Mononuclear cell (primary cell): ENCODE results near the gene TOM1L2. TPM values are rescaled to one million over a fixed set of nuclear protein-coding genes. Genes with fewer than 3 reads are reported as not detected.

Experiments
- H3K27me3 ChIP-seq: 2 replicates; pipeline ENCODE4 v1.6.0; 2011; ENCODE audit warnings: low read length, control low read depth; ENCODE audit not compliant: insufficient read depth
- H3K4me1 ChIP-seq: 2 replicates; pipeline ENCODE4 v1.5.1; 2011; ENCODE audit warnings: mild to moderate bottlenecking, low read length, control low read depth; ENCODE audit not compliant: insufficient read depth
- H3K4me3 ChIP-seq: 2 replicates; pipeline ENCODE4 v1.5.1; 2011; ENCODE audit warnings: mild to moderate bottlenecking, low read length, moderate library complexity
- H3K9me3 ChIP-seq: 2 replicates; pipeline ENCODE4 v1.5.1; 2011; ENCODE audit warnings: low read depth, mild to moderate bottlenecking, control low read depth, low read length
- total RNA-seq: library from RNA; depleted of rRNA; stranded (reverse); fragments of >200 nt; gene quantifications from one replicate; pipeline ENCODE4 v1.2.3, GENCODE V29; 2012

The TOM1L2 gene
- total RNA-seq, 1 donor = 14.4 TPM

DNA sequence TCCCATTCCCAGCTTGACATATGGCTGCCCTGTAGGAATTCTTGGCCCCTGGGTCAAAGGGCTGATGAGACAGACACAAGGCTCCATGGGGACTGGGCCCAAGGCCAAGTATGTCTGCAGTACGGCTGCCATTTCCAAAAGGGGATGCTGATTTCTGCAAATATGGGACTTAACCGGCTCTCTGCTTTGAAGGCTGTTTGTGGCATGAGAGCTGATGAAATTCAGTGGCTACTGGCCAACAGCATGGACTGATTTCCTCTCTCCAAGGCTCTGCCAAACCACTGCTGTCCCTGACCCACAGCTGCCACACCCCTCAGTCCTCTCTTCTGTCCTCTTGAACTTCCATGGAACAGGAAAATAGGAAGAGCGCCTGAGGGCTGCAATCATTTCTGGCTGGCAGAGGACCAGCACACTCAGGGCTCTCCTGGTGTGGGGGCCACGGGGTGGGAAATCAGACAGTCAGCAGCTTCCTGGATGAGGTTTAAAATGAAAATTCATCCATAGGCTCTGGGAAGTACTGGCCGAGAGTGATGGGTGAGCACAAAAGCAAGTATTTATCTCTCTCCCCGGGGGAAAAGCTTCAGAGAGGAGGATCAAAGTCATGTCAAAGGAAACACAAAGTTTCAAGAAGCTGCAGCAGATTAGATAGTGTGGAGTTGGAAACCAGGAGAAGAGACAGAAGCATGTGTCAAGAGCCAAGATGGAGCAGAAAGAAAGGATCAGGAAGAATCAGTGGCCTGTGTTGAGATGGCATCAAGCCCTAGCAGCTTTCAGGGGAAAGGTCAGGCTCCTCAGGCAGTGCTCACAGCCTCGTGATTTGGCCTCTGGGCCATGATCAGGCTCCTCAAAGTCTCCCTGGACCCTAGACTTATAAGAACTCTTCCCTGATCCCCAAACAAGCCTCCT, 71.3 kb downstream of the TOM1L2 start:
- Histone ChIP-seq H3K4me3 (no peak overlapping the region), H3K4me1 (peaks cover 13% of the 10 kb centered on the region), H3K9me3 (no peaks in the 10 kb centered on the region), H3K27me3 (no peaks in the 10 kb centered on the region)

DNA sequence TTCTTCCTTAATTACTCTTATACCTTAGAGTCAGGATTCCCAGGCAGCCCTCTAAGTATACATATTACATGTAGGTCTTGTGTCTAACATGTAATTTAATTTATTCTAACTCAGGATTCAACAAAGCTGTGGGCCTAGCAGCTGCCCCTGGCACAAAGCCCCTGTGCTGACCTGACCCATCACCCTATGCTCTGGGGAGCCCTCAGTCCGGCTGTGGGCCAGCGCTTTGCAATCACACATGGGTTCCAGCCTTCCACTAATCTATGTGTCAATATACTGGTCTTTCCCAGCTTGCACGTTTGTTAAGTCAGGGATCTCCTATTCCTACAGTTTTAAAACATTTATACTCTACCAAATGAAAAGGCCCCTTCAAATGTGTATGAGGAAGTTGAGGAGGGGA, 72.7 kb downstream of the TOM1L2 start:
- Histone ChIP-seq H3K9me3 (no peaks in the 10 kb centered on the region), H3K4me3 (no peak overlapping the region), H3K4me1 (peaks cover 13% of the 10 kb centered on the region), H3K27me3 (no peaks in the 10 kb centered on the region)

DNA sequence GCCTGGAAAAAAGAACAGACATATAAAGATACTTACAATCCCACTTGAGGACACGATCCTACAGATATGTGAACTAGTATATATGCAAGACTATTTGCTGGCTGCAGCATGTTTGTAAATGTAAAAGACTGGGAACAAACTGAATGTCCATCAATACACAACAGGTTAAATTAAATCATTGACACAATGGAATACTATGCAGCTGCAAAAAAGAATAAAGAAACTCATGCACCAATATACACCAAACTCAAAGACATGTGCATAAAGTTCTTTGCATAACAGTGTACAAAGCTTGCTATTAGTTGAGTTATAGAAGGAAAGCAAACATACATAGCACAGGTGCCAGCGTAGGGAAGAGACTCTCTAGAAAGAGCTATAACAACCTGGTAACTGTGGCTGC, 73.5 kb downstream of the TOM1L2 start:
- H3K27me3 ChIP-seq = no peaks in the 10 kb centered on the region
- H3K4me3 ChIP-seq = no peak overlapping the region
- H3K9me3 ChIP-seq = no peaks in the 10 kb centered on the region
- H3K4me1 ChIP-seq = peaks cover 13% of the 10 kb centered on the region

DNA sequence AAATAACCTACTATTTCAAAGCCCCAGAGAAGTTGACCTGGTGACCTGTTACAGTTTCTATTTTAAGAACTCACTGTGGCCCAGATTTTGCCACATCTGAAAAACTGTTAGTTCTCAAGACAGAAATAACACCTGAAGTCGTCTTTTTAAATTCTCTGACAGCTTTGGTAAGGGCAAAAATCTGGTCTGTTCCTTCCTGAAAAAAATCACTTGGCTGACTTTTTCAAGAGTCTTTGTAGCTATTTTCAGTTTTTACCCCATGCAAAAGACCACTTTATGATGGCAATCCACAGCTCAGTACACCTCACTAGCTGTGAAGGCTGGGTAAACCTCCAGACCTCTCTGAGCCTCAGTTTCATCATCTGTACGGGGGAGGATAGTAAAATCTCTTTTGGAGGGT, 74.8 kb downstream of the TOM1L2 start:
- Histone ChIP-seq H3K4me3 (no peak overlapping the region), H3K9me3 (no peaks in the 10 kb centered on the region), H3K27me3 (no peaks in the 10 kb centered on the region)

DNA sequence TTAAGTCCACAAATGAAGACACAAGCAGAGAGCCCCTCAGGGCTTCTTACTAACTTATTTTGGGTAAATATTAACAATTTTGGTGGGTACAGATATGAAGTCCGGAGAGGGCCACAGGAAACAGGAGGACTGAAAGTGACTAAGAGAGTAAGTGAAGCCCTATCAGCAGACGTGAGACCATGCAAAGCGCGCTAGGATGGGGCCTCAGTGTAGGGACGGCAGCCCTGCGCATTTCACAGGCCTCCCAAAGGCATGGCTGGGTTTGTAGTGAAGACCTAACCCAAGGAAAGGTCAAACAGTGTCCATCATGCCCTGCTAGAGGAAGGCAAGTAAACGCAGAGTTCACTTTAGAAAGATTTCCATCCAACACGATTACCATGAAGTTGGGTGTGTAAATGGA, 75.5 kb downstream of the TOM1L2 start:
- H3K4me3 ChIP-seq = no peak overlapping the region

More for the DNA sequence above, 74.8 kb downstream of the TOM1L2 start:
- peaks cover 13% of the 10 kb centered on the region for H3K4me1 ChIP-seq

DNA sequence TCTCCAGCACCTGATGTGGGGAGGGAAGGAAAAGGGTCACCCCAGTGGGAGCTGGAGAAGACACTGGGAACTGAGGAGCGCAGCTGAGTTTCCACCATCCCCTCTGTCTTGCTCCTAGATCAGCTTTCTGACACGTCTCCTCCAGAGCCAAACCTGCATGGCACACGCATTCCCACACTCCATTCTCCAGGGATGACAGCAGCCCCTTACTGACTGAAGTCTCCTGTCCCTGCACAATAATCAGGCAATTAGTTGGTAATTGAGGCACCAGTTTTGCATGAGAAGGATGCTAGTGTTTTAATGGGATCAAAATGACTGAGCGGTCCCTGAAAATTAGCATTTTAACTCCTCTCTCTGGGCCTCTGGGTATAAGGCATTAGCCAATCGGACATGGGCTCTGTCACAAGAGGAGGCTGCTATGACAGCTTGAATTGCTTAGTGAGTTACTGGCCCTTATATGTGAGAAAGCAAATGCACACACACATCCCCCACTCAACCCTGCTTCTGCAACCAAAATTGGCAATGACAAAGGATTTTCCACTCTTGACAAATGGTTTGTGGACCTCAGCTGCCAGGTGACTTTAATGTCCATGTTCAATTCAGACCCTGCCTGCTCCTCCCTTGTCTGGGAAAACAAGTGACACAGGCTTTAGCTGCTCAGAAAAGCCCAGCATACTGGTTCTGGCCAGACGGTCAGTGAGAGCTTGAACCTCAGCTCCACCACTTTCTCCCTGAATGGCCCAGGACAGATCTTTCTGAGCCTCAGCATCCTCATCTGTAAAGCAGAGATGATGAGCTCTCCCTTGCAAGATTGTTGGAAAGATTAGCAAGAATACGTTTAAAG, 78.2 kb downstream of the TOM1L2 start:
- H3K4me3 ChIP-seq = no peak overlapping the region
- no peaks in the 10 kb centered on the region for H3K4me1 ChIP-seq
- no peaks in the 10 kb centered on the region for H3K9me3 ChIP-seq
- H3K27me3 ChIP-seq = no peaks in the 10 kb centered on the region

More for the DNA sequence above, 75.5 kb downstream of the TOM1L2 start:
- Histone ChIP-seq H3K4me1 (peaks cover 13% of the 10 kb centered on the region), H3K27me3 (no peaks in the 10 kb centered on the region), H3K9me3 (no peaks in the 10 kb centered on the region)

DNA sequence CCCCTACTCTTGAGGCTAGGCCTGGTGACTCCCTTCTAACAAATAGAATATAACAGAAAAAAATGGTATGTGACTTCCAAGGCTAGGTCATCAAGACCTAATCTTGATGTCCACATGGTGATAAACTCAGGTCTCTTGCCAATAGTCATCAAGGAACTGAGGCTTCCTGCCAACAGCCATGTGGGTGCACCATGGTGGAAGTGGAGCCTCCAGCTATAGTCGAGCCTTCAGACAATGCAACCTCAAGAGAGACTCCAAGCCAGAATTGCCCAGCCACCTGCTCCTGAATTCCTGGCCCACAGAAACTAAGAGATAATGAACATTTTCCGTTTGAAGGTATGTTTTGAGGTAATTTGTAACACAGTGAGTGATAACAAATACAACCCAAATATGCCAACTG, 79.5 kb downstream of the TOM1L2 start:
- H3K4me1 ChIP-seq = no peaks in the 10 kb centered on the region
- H3K9me3 ChIP-seq = no peaks in the 10 kb centered on the region
- H3K27me3 ChIP-seq = no peaks in the 10 kb centered on the region
- no peak overlapping the region for H3K4me3 ChIP-seq

DNA sequence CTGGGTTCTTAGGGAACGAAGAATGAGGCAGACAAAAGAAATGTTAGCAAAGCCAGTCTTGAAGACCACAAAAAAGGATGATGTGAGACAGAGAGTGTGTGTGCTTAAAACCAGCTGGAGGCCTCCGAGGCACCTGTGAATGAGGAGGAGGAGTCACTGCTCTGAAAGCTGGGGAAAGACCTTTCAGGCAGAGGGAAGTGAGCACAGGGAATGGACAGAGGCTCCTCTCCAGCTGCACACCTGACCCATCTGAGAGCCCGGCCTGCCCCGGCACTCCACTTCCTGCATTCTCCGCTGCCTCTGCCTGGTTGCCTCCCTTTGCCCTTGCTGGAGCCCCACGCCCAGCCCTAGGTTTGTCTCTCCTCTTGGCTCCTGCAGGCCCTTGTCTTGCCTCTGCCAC, 80.2 kb downstream of the TOM1L2 start:
- no peak overlapping the region for H3K4me3 ChIP-seq
- no peaks in the 10 kb centered on the region for H3K4me1 ChIP-seq
- H3K9me3 ChIP-seq = no peaks in the 10 kb centered on the region

DNA sequence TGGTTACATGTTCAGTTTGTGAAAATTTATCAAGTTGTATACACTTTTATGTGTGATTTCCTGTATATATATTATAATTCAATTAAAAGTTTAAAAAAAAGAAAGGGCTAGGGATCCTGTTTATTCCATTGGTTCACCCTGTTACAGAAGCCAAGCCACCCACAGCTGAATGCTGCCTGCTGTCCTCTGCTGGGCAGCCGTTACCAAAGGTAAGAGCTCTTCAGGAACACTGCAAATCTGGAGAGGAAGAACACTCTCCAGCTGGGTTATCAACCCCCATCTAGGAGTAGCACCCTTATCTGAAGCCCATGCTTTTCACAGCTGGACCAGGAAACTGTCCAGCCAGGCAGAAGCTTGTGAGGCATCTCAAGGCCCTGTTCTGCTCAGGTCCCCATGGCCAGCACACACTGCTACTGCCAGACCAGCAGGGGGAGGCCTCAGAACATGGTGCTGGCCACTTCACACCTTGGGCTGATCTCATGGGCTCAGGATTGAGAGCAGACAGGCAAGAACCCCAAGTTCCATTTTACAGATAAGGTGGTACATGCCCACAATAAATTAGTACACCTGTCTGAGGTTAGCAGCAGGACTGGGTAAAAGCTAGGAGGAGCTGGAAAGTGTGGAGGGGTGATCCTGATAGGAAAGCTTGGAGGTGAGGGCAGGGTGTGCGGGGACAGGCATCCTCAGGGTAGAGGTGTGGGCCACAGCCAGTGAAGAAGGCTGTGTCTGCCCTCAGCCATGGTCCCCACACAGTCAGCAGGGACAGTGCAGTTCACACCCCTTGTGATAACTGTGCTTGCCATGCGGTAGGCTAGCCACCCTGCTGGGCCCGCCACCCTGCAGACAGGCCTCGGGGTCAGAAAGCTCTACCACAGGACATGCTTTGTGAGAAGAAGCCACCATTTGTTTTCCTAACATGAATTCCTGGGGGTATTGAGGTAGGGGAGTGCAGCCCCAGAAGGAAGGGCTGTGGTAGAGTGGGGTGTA, 81.1 kb downstream of the TOM1L2 start:
- Histone ChIP-seq H3K27me3 (no peaks in the 10 kb centered on the region), H3K9me3 (no peaks in the 10 kb centered on the region), H3K4me1 (no peaks in the 10 kb centered on the region), H3K4me3 (no peak overlapping the region)

More for the DNA sequence above, 80.2 kb downstream of the TOM1L2 start:
- no peaks in the 10 kb centered on the region for H3K27me3 ChIP-seq

DNA sequence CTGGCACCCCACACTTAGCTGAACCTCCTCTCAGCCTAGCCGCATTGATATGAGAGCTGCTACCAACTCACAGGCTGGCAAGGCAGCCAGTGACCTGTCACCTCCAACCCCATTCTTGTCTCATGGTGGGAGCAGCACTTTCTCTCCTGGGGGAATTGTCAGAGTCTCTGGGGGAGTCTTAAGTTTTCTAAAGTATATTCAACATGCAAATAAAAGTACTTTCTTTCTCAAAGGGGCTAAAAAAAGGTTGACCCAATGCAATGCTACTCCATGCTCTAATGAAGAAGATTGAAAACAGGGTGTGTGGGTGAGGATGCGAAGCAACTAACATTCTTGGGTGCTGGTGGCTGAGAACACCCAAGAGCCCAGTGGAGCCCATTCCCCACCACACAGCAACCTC, 82.3 kb downstream of the TOM1L2 start:
- Histone ChIP-seq H3K4me3 (no peak overlapping the region), H3K27me3 (no peaks in the 10 kb centered on the region), H3K4me1 (no peaks in the 10 kb centered on the region), H3K9me3 (no peaks in the 10 kb centered on the region)

DNA sequence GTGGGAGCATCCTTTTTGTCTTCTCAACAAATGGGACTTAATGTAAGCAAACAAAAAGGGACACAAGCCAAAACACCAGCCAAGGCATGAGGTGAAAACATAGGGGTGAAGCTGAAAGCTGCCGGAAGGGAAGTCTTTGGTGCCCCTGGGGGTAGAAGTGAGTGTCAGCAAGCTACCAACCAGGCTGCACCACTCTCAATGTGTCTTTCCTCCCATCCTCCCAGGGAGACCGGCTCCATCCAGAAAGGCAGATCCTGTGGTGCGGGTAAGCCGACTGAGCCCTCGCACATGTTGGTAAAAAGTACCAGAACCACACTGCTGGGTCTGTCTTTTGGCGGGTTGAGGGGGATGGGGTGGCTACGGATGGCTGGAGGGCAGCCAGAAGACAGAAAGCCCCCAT, 83.4 kb downstream of the TOM1L2 start:
- Histone ChIP-seq H3K9me3 (no peaks in the 10 kb centered on the region), H3K4me3 (no peak overlapping the region), H3K27me3 (no peaks in the 10 kb centered on the region), H3K4me1 (no peaks in the 10 kb centered on the region)

DNA sequence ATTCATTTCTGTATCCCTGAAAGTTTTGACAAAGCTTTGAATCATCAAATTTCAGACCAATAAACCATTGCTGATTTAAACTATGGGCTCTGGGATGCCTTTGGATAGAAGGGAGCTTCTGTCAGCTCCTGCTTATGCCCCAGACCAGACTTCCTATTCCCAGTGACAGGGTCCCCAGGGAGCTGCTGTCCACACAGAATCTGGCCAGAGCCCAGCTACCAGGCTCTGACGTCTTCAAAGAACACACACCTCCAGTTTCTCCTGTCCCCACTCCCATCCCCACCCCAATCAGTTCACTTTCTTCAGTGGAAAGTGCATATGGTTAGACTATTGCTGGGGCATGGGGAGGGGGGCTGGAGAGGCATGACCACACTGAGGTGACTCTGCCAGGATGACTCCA, 83.8 kb downstream of the TOM1L2 start:
- H3K27me3 ChIP-seq = no peaks in the 10 kb centered on the region

DNA sequence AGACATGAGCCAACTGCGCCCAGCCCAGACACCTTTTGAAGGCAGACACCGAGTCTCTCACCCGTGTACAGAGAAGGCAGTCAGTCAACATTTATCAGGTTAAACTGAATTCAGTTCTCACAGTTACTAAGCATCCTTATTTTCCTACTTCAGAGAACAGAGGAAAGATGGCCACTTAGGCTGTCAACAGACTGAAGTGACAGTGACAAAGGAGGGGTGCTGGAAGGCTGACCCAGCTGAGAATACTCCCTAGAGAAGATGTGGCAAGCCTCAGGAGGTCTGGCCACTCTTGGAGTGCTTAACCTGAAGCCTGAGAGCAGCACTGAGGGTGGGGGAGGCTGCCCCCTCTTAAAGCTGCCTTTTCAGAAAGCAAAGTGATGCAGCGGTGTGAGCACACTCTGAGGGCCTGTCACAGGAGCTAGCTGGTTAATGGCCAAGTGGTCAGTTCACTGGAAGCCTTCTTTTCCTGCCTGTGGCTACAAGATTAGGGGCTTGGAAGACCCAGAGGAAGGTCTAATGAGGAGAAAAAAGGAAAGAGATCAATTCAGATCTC, 84.4 kb downstream of the TOM1L2 start:
- Histone ChIP-seq H3K27me3 (no peaks in the 10 kb centered on the region), H3K4me1 (no peaks in the 10 kb centered on the region), H3K9me3 (no peaks in the 10 kb centered on the region), H3K4me3 (no peak overlapping the region)

More for the DNA sequence above, 83.8 kb downstream of the TOM1L2 start:
- no peak overlapping the region for H3K4me3 ChIP-seq
- H3K4me1 ChIP-seq = no peaks in the 10 kb centered on the region
- no peaks in the 10 kb centered on the region for H3K9me3 ChIP-seq

DNA sequence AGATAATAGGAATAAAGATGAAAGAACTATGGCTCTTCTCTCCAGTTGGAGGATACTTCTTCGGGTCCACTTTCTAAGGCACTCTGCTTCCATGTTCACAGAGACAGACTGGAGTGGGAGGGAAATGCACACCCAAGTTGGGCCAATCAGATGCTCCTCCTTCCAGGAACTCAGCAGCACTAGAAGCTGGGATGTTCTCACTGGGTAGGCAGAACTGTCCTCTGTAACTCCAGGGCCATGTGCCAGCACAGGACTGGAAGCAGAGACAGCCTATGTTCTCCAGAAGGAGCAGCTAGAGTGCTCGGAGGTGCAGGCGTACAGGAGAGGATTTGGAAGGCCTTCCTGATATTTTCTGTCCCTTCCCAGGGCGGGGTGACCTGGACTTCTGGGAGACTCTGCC, 85.5 kb downstream of the TOM1L2 start:
- H3K27me3 ChIP-seq = no peaks in the 10 kb centered on the region
- H3K4me3 ChIP-seq = no peak overlapping the region

More for the DNA sequence above, 85.5 kb downstream of the TOM1L2 start:
- Histone ChIP-seq H3K9me3 (no peaks in the 10 kb centered on the region), H3K4me1 (no peaks in the 10 kb centered on the region)
